Retinal pigment epithelial cell (primary cell): ENCODE measurements around the gene INPP5D.

Source experiments
- DNase-seq: peaks from one replicate; pipeline ENCODE4 v3.0.0-alpha.2; 2010; ENCODE audit warnings: low read depth
- H3K4me3 ChIP-seq: 2 replicates; pipeline ENCODE4 v1.5.1; 2011; ENCODE audit warnings: mild to moderate bottlenecking, low read length, control low read depth, moderate library complexity
- CTCF ChIP-seq: conservative IDR thresholded peaks from 2 replicates; pipeline ENCODE4 v1.5.1; 2011; ENCODE audit warnings: low read depth, low read length, control low read depth, inconsistent platforms

The INPP5D gene

GRCh38 chr2:233168445-233168844 is 108.3 kb downstream of the INPP5D start:
- no peak for DNase-seq
- TF ChIP-seq CTCF: no peak
- no peak overlapping the region for H3K4me3 ChIP-seq

- no peak overlapping the region for H3K4me3 ChIP-seq
- DNase-seq: no peak
- no peak for TF ChIP-seq CTCF
Measured at GRCh38 chr2:233168919-233169318, 108.8 kb downstream of the INPP5D start.

GRCh38 chr2:233171344-233171743 is 111.2 kb downstream of the INPP5D start:
- H3K4me3 ChIP-seq: no peak overlapping the region
- DNase-seq: no peak
- TF ChIP-seq CTCF: no peak

GRCh38 chr2:233173115-233173514 is 113.0 kb downstream of the INPP5D start:
- no peak for DNase-seq
- no peak for TF ChIP-seq CTCF
- no peak overlapping the region for H3K4me3 ChIP-seq

GRCh38 chr2:233174137-233174536 is 114.0 kb downstream of the INPP5D start:
- no peak for TF ChIP-seq CTCF
- no peak overlapping the region for H3K4me3 ChIP-seq
- DNase-seq: no peak

- DNase-seq: no peak
- no peak overlapping the region for H3K4me3 ChIP-seq
- no peak for TF ChIP-seq CTCF
Measured at GRCh38 chr2:233178994-233179847, 119.1 kb downstream of the INPP5D start.

- no peak overlapping the region for H3K4me3 ChIP-seq
- no peak for DNase-seq
- no peak for TF ChIP-seq CTCF
Measured at GRCh38 chr2:233179848-233180366, 119.8 kb downstream of the INPP5D start.
